ENCODE measurements around the gene MAGEA11. TPM values are rescaled to one million over a fixed set of nuclear protein-coding genes. Genes with fewer than 3 reads are reported as not detected.

MAGEA11 gene
- total RNA-seq, 1 donor from 2014 or later: not detected

DNA sequence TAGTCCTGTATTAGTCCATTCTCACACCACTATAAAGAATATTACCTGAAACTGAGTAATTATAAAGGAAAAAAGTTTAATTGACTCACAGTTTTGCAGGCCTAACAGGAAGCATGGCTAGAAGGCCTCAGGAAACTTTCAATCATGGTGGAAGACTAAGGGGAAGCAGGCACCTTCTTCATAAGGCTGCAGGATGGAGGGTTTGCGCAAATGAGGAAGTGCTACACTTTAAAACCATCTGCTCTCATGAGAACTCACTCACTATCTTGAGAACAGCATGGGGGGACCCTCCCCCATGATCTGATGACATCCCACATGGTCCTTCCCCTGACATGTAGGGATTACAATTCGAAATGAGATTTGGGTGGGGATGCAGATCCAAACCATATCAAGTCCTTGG lies 12.1 kb upstream of the MAGEA11 start:
- no peak for DNase-seq (ENCODE audit: low read depth, low spot score)
- Mint-ChIP-seq H3K4me1 (no peaks in the 10 kb centered on the region), H3K27me3 (ENCODE audit: low read depth) (no peaks in the 10 kb centered on the region), H3K36me3 (ENCODE audit: low read depth) (peaks cover 2% of the 10 kb centered on the region), H3K9me3 (peaks cover 11% of the 10 kb centered on the region), H3K4me3 (no peak overlapping the region), H3K27ac (ENCODE audit: unreplicated experiment) (no peak overlapping the region)
- TF ChIP-seq, protein P1, sequence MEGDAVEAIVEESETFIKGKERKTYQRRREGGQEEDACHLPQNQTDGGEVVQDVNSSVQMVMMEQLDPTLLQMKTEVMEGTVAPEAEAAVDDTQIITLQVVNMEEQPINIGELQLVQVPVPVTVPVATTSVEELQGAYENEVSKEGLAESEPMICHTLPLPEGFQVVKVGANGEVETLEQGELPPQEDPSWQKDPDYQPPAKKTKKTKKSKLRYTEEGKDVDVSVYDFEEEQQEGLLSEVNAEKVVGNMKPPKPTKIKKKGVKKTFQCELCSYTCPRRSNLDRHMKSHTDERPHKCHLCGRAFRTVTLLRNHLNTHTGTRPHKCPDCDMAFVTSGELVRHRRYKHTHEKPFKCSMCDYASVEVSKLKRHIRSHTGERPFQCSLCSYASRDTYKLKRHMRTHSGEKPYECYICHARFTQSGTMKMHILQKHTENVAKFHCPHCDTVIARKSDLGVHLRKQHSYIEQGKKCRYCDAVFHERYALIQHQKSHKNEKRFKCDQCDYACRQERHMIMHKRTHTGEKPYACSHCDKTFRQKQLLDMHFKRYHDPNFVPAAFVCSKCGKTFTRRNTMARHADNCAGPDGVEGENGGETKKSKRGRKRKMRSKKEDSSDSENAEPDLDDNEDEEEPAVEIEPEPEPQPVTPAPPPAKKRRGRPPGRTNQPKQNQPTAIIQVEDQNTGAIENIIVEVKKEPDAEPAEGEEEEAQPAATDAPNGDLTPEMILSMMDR (conservative IDR thresholded peaks at IDR 0.05): no peak

DNA sequence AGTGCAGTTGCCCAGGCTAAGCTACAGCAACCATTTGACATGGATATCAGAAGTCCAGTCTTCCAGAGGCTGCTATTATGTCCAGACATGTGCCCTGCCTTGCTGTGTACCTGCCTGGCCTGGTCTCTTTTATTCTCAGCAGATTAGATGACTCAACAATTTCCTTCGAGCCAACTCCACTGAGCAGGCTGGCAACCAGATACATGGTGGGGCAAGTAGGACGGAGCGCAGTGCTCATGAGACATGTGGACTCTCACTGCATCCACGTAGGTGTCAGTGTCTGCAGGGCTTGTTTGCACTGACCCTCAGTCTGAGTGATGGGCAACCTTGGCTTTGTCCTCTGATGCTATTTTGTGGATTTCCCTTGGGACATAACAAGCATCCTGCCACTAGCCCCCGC lies 7.2 kb upstream of the MAGEA11 start:
- Mint-ChIP-seq H3K9me3 (peaks cover 9% of the 10 kb centered on the region), H3K36me3 (ENCODE audit: low read depth) (peaks cover 2% of the 10 kb centered on the region), H3K27me3 (ENCODE audit: low read depth) (no peaks in the 10 kb centered on the region), H3K4me1 (no peaks in the 10 kb centered on the region), H3K27ac (ENCODE audit: unreplicated experiment) (no peak overlapping the region), H3K4me3 (no peak overlapping the region)
- DNase-seq (ENCODE audit: low read depth, low spot score): no peak
- TF ChIP-seq, protein P1 (conservative IDR thresholded peaks at IDR 0.05): no peak

DNA sequence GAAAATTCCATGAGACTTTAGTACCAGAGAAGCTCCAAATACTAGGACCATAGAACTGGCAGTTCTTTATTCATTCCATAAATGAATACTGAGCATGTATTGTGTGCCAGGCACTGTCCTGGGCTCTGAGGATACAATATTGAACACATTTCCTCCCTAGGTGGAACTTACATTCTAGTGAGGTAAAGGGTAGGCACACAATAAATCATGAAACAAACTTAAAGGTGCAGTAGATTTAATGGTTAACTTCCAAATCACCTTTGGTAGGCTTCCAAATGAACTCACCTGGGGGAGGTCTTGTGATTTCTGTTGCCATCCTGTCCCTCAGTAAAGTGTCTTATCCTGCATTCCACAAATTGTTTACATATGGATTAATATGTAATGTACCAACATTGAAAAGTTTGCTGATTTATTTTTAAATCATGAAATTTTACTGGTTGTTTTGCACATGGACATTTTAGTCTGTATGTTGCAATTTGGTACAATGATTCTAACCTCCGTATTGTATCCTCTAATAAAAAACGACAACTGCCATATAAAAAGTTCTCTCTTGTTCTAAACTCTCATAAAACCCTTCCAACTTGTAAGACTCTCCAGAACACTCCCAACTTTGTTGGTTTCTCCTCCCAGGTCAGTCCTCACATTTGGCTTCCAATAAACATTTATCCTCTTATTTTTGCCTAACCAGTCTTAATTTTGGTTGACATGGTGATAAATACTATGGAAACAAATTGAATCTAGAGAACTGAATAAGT lies 4.5 kb upstream of the MAGEA11 start:
- TF ChIP-seq, protein P1 (conservative IDR thresholded peaks at IDR 0.05): no peak
- Mint-ChIP-seq H3K27ac (ENCODE audit: unreplicated experiment) (no peak overlapping the region), H3K4me3 (no peak overlapping the region), H3K9me3 (peaks cover 6% of the 10 kb centered on the region), H3K36me3 (ENCODE audit: low read depth) (no peaks in the 10 kb centered on the region), H3K27me3 (ENCODE audit: low read depth) (no peaks in the 10 kb centered on the region), H3K4me1 (no peaks in the 10 kb centered on the region)
- no peak for DNase-seq (ENCODE audit: low read depth, low spot score)

DNA sequence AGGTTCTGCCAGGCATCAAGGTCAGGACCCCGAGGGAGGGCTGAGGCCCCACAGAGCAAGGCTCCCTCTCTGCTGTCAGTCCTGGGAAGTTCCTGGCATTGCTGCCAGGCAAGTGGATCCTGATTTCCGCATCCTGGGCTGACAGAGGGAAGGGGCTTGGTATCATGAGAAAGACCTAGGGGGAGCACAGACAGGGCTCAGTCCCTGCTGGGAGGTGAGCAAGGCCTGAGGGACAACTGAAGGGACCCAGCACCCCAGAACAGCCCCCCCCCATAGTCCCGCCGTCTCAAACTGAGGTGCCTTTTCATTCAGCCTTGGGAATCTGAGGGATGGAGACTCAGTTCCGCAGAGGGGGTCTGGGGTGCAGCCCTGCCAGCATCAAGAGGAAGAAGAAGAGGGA lies 971 bp downstream of the MAGEA11 start:
- Mint-ChIP-seq H3K27me3 (ENCODE audit: low read depth) (no peaks in the 10 kb centered on the region), H3K9me3 (no peaks in the 10 kb centered on the region), H3K36me3 (ENCODE audit: low read depth) (no peaks in the 10 kb centered on the region), H3K4me1 (no peaks in the 10 kb centered on the region), H3K27ac (ENCODE audit: unreplicated experiment) (no peak overlapping the region), H3K4me3 (no peak overlapping the region)
- no peak for DNase-seq (ENCODE audit: low read depth, low spot score)
- TF ChIP-seq, protein P1 (conservative IDR thresholded peaks at IDR 0.05): no peak

DNA sequence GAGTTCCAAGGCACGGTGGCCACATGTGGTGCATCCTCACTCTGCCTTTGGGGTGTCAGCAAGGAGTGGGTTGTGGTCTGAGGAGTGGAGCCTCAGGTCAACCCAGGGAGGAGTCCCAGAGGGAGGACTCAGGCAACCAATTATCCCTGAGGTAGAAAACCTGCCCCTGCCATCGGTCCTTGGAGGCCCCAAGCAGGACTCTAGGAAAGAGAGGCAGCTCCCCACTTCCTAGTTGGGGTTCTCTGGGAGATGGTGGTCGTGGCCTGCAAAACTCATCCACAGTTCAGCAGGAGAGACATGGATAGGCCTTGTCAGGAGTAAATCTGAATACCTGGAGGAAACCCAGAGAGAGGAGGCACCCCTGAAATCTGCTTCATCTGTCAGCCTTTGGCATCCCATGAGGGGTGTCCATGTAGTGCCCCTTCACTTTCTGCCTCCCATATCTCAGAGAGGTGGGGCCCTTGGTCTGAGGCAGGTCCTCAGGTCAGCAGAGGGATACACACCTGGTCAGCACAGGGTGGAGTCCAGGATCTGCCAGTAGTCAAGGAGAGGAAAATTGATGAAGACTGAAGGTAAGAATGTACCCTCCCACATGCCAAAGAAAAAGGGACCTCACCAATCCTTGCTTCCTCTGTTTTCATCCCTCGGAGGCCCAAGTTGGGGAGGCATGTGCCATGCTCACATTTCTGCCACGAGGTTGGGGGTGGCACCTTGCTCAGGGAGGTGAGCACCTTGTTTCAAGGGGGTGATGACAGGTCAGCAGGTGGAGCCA lies 1.6 kb downstream of the MAGEA11 start:
- no peak for DNase-seq (ENCODE audit: low read depth, low spot score)
- Mint-ChIP-seq H3K36me3 (ENCODE audit: low read depth) (no peaks in the 10 kb centered on the region), H3K9me3 (no peaks in the 10 kb centered on the region), H3K27me3 (ENCODE audit: low read depth) (no peaks in the 10 kb centered on the region), H3K27ac (ENCODE audit: unreplicated experiment) (no peak overlapping the region), H3K4me1 (no peaks in the 10 kb centered on the region), H3K4me3 (no peak overlapping the region)
- TF ChIP-seq, protein P1 (conservative IDR thresholded peaks at IDR 0.05): no peak
